Keratinocyte (primary cell): Measurements from ENCODE around the gene CCDC28A. TPM values are rescaled to one million over a fixed set of nuclear protein-coding genes. Genes with fewer than 3 reads are reported as not detected.

ENCODE experiments used
- DNase-seq: peaks from one replicate; pipeline ENCODE4 v3.0.0-alpha.2; 2011; ENCODE audit warnings: low read depth, missing footprints, low spot score
- FAIRE-seq: peaks from 2 replicates; lab custom pipeline; 2011; peaks lifted over from hg19 to GRCh38; lab: Jason Lieb, UNC
- H2AFZ ChIP-seq: 2 replicates; pipeline ENCODE4 v1.6.0; 2012; ENCODE audit warnings: low read length, control low read depth, inconsistent platforms; ENCODE audit not compliant: control insufficient read depth
- H3K27ac ChIP-seq: 2 replicates; pipeline ENCODE4 v1.5.1; 2011; ENCODE audit warnings: low read length; ENCODE audit not compliant: control insufficient read depth, insufficient read depth
- H3K27me3 ChIP-seq: 3 replicates; pipeline ENCODE4 v1.6.0; 2011; ENCODE audit warnings: low read length; ENCODE audit not compliant: control insufficient read depth, insufficient read depth; ENCODE audit errors: extremely low read depth
- H3K36me3 ChIP-seq, 2 experiments: 2 replicates in 1 of 2; 3 replicates in 1 of 2; pipeline ENCODE4 v1.5.1; 2011; ENCODE audit warnings: low read length in 2 of 2, mild to moderate bottlenecking in 1 of 2; ENCODE audit not compliant: control insufficient read depth in 2 of 2, insufficient read depth in 2 of 2; ENCODE audit errors: extremely low read depth in 1 of 2
- H3K4me1 ChIP-seq: 3 replicates; pipeline ENCODE4 v1.5.1; 2011; ENCODE audit warnings: low read length; ENCODE audit not compliant: control insufficient read depth, insufficient read depth; ENCODE audit errors: extremely low read depth
- H3K4me2 ChIP-seq: 3 replicates; pipeline ENCODE4 v1.6.0; 2011; ENCODE audit warnings: low read depth, low read length; ENCODE audit not compliant: control insufficient read depth, insufficient read depth; ENCODE audit errors: extremely low read depth
- H3K4me3 ChIP-seq, 3 experiments: fragments of 200-600 bp in 1 of 3; sonication (generic) in 1 of 3; 2 replicates in 2 of 3; 3 replicates in 1 of 3; pipeline ENCODE4 v1.5.1; 2011 to 2016; ENCODE audit warnings: low read length in 3 of 3, mild to moderate bottlenecking in 3 of 3, control low read depth in 2 of 3, inconsistent platforms in 1 of 3, low read depth in 1 of 3, mixed read lengths in 1 of 3, mixed run types in 1 of 3, moderate library complexity in 1 of 3; ENCODE audit not compliant: control insufficient read depth in 2 of 3, insufficient read depth in 2 of 3; ENCODE audit errors: extremely low read depth in 1 of 3
- H3K79me2 ChIP-seq: 2 replicates; pipeline ENCODE4 v1.6.0; 2012; ENCODE audit warnings: low read length; ENCODE audit not compliant: control insufficient read depth, insufficient read depth
- H3K9ac ChIP-seq: 3 replicates; pipeline ENCODE4 v1.6.0; 2011; ENCODE audit warnings: low read length; ENCODE audit not compliant: control insufficient read depth, insufficient read depth; ENCODE audit errors: extremely low read depth
- H3K9me1 ChIP-seq: 3 replicates; pipeline ENCODE4 v1.6.0; 2011; ENCODE audit warnings: low read length; ENCODE audit not compliant: control insufficient read depth, insufficient read depth; ENCODE audit errors: extremely low read depth
- H3K9me3 ChIP-seq: 2 replicates; pipeline ENCODE4 v1.5.1; 2012; ENCODE audit warnings: low read depth, low read length; ENCODE audit not compliant: control insufficient read depth
- H4K20me1 ChIP-seq: 3 replicates; pipeline ENCODE4 v1.6.0; 2011; ENCODE audit warnings: low read length; ENCODE audit not compliant: control insufficient read depth, insufficient read depth; ENCODE audit errors: extremely low read depth
- EZH2 ChIP-seq: IDR thresholded peaks from one replicate; pipeline ENCODE4 v1.6.1; 2012; ENCODE audit warnings: inconsistent platforms, mild to moderate bottlenecking, low read length, moderate library complexity
- dilution Hi-C: fragments of 300-500 bp; cut with MboI; formaldehyde crosslinking; loops from one replicate; pipeline ENCODE4 v1.7.0; 2020; ENCODE audit warnings: low sequenced_read_pairs; ENCODE audit not compliant: extremely low pct_ligation_motif_present
- polyA plus RNA-seq, 5 experiments: library from polyadenylated mRNA; depleted of rRNA in 3 of 5; stranded (reverse) in 3 of 5; stranded (forward) in 1 of 5; unstranded in 1 of 5; fragments of >200 nt; gene quantifications; 1 replicate in 1 of 5; 2 replicates in 3 of 5; 3 replicates in 1 of 5; pipeline versions ENCODE4 v1.2.1 to v1.2.3, GENCODE V29; 2011 to 2012; ENCODE audit warnings: missing spikeins in 2 of 5, low read depth in 1 of 5, low replicate concordance in 1 of 5
- TF ChIP-seq, protein P1 (sequence below), 3 experiments: IDR thresholded peaks in 1 of 3; conservative IDR thresholded peaks in 1 of 3; optimal IDR thresholded peaks in 1 of 3; 2 replicates in 2 of 3; 3 replicates in 1 of 3; pipeline versions ENCODE3 to v1.5.1; 2011; ENCODE audit warnings: low read length in 3 of 3, mild to moderate bottlenecking in 3 of 3, moderate library complexity in 2 of 3, control low read depth in 1 of 3, inconsistent platforms in 1 of 3; ENCODE audit not compliant: insufficient read depth in 2 of 3; ENCODE audit errors: extremely low read depth in 1 of 3

The CCDC28A gene
- polyA plus RNA-seq, 1 donor (not counting 4 experiments of a cell fraction or from before 2014, with no cell fraction given): 8.9 TPM

DNA sequence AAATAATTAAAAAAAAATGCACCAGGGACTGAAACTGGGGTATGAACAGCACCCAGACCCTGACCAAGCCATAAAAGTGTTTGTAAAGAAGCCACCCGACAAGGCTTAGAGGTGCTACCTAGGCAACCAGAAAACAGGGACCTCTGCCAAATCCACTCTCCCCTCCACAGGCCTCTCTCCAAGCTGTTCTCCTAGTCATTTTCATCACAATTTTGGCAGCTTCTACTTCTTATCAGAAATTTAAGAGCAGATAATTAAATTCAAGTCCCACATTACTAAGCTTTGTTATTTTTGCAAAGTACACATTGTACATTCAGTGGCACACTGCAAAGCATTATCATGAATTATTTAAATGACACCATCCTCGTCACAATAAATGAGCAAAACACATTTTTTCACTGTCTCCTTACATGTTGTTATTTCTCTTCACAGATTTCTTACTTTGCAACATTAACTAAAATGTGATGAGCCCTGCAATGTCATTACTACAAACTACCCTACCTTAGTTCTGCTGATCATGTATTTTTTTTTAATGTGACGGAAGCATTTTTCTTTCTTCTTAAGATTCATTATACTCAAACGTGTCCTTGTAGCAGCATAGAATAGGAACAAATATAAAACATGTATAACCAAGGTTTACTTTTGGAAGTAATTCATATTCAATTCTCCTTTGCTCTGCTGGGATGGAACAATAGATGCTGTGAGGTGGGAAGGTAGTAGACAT, 60.4 kb downstream of the CCDC28A start:
- no peaks in the 10 kb centered on the region for H3K9me1 ChIP-seq
- H3K9ac ChIP-seq: no peak overlapping the region
- H3K4me1 ChIP-seq: no peaks in the 10 kb centered on the region
- H3K36me3 ChIP-seq: no peaks in the 10 kb centered on the region
- TF ChIP-seq, protein P1, sequence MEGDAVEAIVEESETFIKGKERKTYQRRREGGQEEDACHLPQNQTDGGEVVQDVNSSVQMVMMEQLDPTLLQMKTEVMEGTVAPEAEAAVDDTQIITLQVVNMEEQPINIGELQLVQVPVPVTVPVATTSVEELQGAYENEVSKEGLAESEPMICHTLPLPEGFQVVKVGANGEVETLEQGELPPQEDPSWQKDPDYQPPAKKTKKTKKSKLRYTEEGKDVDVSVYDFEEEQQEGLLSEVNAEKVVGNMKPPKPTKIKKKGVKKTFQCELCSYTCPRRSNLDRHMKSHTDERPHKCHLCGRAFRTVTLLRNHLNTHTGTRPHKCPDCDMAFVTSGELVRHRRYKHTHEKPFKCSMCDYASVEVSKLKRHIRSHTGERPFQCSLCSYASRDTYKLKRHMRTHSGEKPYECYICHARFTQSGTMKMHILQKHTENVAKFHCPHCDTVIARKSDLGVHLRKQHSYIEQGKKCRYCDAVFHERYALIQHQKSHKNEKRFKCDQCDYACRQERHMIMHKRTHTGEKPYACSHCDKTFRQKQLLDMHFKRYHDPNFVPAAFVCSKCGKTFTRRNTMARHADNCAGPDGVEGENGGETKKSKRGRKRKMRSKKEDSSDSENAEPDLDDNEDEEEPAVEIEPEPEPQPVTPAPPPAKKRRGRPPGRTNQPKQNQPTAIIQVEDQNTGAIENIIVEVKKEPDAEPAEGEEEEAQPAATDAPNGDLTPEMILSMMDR (optimal IDR thresholded peaks at IDR 0.05 in 1 of 3, IDR thresholded peaks at IDR 0.05 in 1 of 3, conservative IDR thresholded peaks at IDR 0.05 in 1 of 3; ENCODE audit: extremely low read depth in 1 of 3, insufficient read depth in 2 of 3, low read length in 3 of 3): no peak
- TF ChIP-seq EZH2: no peak
- H3K27me3 ChIP-seq: no peaks in the 10 kb centered on the region
- dilution Hi-C loops: no loop called here
- H3K4me3 ChIP-seq: no peak overlapping the region
- no peak overlapping the region for H2AFZ ChIP-seq
- no peak for DNase-seq
- no peak overlapping the region for H3K27ac ChIP-seq
- H4K20me1 ChIP-seq: no peaks in the 10 kb centered on the region
- H3K9me3 ChIP-seq: no peaks in the 10 kb centered on the region
- no peak for FAIRE-seq
- no peak overlapping the region for H3K4me2 ChIP-seq
- no peaks in the 10 kb centered on the region for H3K79me2 ChIP-seq

DNA sequence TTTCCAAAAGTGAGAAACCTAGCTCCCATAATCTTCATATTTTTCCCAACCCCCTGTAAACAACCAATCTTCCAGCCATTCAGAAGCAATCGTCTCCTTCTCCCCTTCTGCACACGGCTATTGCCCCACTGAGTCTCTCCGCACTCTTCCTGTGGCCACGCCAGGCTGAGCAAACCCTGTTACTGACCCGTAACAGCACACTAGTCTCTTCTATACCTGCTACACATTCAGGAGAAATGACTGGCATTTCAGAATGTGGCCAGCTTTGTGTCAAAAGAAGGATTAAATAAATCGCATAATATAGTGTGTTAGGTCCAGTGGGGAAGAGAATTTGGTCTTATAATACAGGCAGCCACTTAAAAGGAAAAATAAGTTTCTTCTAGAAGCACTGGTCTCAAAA, 63.7 kb downstream of the CCDC28A start:
- Histone ChIP-seq H3K27ac (no peak overlapping the region), H3K36me3 (no peaks in the 10 kb centered on the region), H3K79me2 (no peaks in the 10 kb centered on the region), H3K27me3 (no peaks in the 10 kb centered on the region), H3K9ac (no peak overlapping the region), H4K20me1 (no peaks in the 10 kb centered on the region), H3K4me3 (no peak overlapping the region), H3K9me3 (no peaks in the 10 kb centered on the region), H3K9me1 (no peaks in the 10 kb centered on the region), H2AFZ (no peak overlapping the region), H3K4me2 (no peak overlapping the region), H3K4me1 (no peaks in the 10 kb centered on the region)
- FAIRE-seq: no peak
- DNase-seq: no peak
- no peak for TF ChIP-seq EZH2
- TF ChIP-seq, protein P1 (optimal IDR thresholded peaks at IDR 0.05 in 1 of 3, IDR thresholded peaks at IDR 0.05 in 1 of 3, conservative IDR thresholded peaks at IDR 0.05 in 1 of 3; ENCODE audit: extremely low read depth in 1 of 3, insufficient read depth in 2 of 3, low read length in 3 of 3): no peak
- dilution Hi-C loops: no loop called here

Other genes with a start within 250 kb of the CCDC28A start
- gene ECT2L, start 22.3 kb downstream of the CCDC28A start, polyA plus RNA-seq: 0.01 to 0.06 TPM in 2 of 3 replicates, not detected in the other
- gene REPS1, start 214.5 kb downstream of the CCDC28A start, polyA plus RNA-seq: 42.9 to 61.3 TPM (median 55.0 TPM) in 3 replicates